GM21528 (cell line): ENCODE measurements around the gene AGFG1.
"Not testable (repeated sequence)": the region's sequence is repeated elsewhere in the genome, so short reads cannot be mapped to it uniquely, and the experiment has no call there.

Experiments used
- ATAC-seq: cut with Tn5 transposase; IDR thresholded peaks from one replicate; pipeline ENCODE4 v1.9.1; 2021; ENCODE audit warnings: mild to moderate bottlenecking, moderate library complexity; ENCODE audit not compliant: unreplicated experiment, low FRiP score

The AGFG1 gene

GRCh38 chr2:227493524-227493923, 21.6 kb downstream of the AGFG1 start:
- no peak for ATAC-seq

- no peak for ATAC-seq
These were observed 25.2 kb downstream of the AGFG1 start for GRCh38 chr2:227497158-227497557.

GRCh38 chr2:227499627-227500300, 27.8 kb downstream of the AGFG1 start:
- no peak for ATAC-seq

- no peak for ATAC-seq
These were observed 28.3 kb downstream of the AGFG1 start for GRCh38 chr2:227500301-227500630.

- no peak for ATAC-seq
These were observed 31.8 kb downstream of the AGFG1 start for GRCh38 chr2:227503433-227504406.

GRCh38 chr2:227504700-227505099, 32.7 kb downstream of the AGFG1 start:
- no peak for ATAC-seq

GRCh38 chr2:227506456-227506855, 34.5 kb downstream of the AGFG1 start:
- no peak for ATAC-seq

GRCh38 chr2:227507963-227508362, 36.0 kb downstream of the AGFG1 start:
- no peak for ATAC-seq

- ATAC-seq, result no peak
These were observed 37.1 kb downstream of the AGFG1 start for GRCh38 chr2:227509076-227509475.

GRCh38 chr2:227509824-227510619, 38.1 kb downstream of the AGFG1 start:
- ATAC-seq, result no peak

- no peak for ATAC-seq
These were observed 38.6 kb downstream of the AGFG1 start for GRCh38 chr2:227510620-227510958.

GRCh38 chr2:227511239-227511930, 39.4 kb downstream of the AGFG1 start:
- ATAC-seq, result no peak

- ATAC-seq, result no peak
These were observed 40.0 kb downstream of the AGFG1 start for GRCh38 chr2:227511955-227512354.

GRCh38 chr2:227513113-227513512, 41.2 kb downstream of the AGFG1 start:
- ATAC-seq, result no peak

GRCh38 chr2:227515742-227516141, 43.8 kb downstream of the AGFG1 start:
- no peak for ATAC-seq

GRCh38 chr2:227517724-227518123, 45.8 kb downstream of the AGFG1 start:
- ATAC-seq, result no peak

GRCh38 chr2:227518278-227518865, 46.4 kb downstream of the AGFG1 start:
- ATAC-seq, result not testable (repeated sequence)

- not testable (repeated sequence) for ATAC-seq
These were observed 49.2 kb downstream of the AGFG1 start for GRCh38 chr2:227521178-227521577.

- no peak for ATAC-seq
These were observed 52.7 kb downstream of the AGFG1 start for GRCh38 chr2:227524665-227525064.

GRCh38 chr2:227527351-227527750, 55.4 kb downstream of the AGFG1 start:
- ATAC-seq, result no peak
